Measurements from ENCODE around the gene RPS6KA4. TPM values are rescaled to one million over a fixed set of nuclear protein-coding genes. Genes with fewer than 3 reads are reported as not detected.

RPS6KA4 gene
- total and polyA plus RNA-seq, 2 of the 13 experiments (the other 11 are each of a cell fraction or from before 2014, with no cell fraction given), result 8.9 to 14.2 TPM

- no peak for TF ChIP-seq ZNF556 (CRISPR knock-in tag; IDR thresholded peaks at IDR 0.05; ENCODE audit: borderline replicate concordance)
Observed at GRCh38 chr11:64321533-64321932, 37.4 kb upstream of the RPS6KA4 start (continued).

GRCh38 chr11:64322925-64323260 is 36.1 kb upstream of the RPS6KA4 start:
- no peak overlapping the region for H2AFZ ChIP-seq (ENCODE audit: low read length)
- ChIA-PET POLR2A (interaction anchor here (0.7 to 1.4 kb wide), 2 partner anchors 9 to 451 kb away, joined by 3 to 6 read pairs; no protein-coding TSS in a partner anchor), CTCF (ENCODE audit: low intra/inter-chr PET ratio, low total read pairs) (no interaction called here)
- WGBS (ENCODE audit: low lambda C conversion rate), result 85% methylated on average over 6 of the region's 7 CpGs
- in situ Hi-C loops (cut with HindIII; ENCODE audit: extremely low pct_ligation_motif_present, low pct_unique_long_range_greater_than_20kb) (no loop called here), intact Hi-C loops (cut with micrococcal nuclease; ENCODE audit: unreplicated experiment) (no loop called here)
- H3K4me2 ChIP-seq (ENCODE audit: low read depth, low read length), result no peak overlapping the region
- no peak for FAIRE-seq
- no peaks in the 10 kb centered on the region for H3K9me3 ChIP-seq (ENCODE audit: low read length)
- no peak overlapping the region for H3K27ac ChIP-seq (ENCODE audit: extremely low read length, insufficient read depth, low read length)
- H3K9ac ChIP-seq (ENCODE audit: insufficient read depth, low read depth, low read length), result no peak overlapping the region
- peaks cover 1 to 15% of the 10 kb centered on the region in 2 experiments; a peak in 1 of 5 replicates for H3K36me3 ChIP-seq (replicated peaks in 1 of 2; ENCODE audit: control insufficient read depth in 1 of 2, insufficient read depth in 2 of 2, low read length in 2 of 2)
- TF ChIP-seq, protein P1, sequence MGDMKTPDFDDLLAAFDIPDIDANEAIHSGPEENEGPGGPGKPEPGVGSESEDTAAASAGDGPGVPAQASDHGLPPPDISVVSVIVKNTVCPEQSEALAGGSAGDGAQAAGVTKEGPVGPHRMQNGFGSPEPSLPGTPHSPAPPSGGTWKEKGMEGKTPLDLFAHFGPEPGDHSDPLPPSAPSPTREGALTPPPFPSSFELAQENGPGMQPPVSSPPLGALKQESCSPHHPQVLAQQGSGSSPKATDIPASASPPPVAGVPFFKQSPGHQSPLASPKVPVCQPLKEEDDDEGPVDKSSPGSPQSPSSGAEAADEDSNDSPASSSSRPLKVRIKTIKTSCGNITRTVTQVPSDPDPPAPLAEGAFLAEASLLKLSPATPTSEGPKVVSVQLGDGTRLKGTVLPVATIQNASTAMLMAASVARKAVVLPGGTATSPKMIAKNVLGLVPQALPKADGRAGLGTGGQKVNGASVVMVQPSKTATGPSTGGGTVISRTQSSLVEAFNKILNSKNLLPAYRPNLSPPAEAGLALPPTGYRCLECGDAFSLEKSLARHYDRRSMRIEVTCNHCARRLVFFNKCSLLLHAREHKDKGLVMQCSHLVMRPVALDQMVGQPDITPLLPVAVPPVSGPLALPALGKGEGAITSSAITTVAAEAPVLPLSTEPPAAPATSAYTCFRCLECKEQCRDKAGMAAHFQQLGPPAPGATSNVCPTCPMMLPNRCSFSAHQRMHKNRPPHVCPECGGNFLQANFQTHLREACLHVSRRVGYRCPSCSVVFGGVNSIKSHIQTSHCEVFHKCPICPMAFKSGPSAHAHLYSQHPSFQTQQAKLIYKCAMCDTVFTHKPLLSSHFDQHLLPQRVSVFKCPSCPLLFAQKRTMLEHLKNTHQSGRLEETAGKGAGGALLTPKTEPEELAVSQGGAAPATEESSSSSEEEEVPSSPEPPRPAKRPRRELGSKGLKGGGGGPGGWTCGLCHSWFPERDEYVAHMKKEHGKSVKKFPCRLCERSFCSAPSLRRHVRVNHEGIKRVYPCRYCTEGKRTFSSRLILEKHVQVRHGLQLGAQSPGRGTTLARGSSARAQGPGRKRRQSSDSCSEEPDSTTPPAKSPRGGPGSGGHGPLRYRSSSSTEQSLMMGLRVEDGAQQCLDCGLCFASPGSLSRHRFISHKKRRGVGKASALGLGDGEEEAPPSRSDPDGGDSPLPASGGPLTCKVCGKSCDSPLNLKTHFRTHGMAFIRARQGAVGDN (CRISPR knock-in tag; IDR thresholded peaks at IDR 0.05), result no peak
- peak; percentile 1; the same call in 1 of the 2 replicates for TF ChIP-seq RBFOX2 (IDR thresholded peaks at IDR 0.05; ENCODE audit: low read depth, low read length)
- peaks cover 6% of the 10 kb centered on the region for H3K79me2 ChIP-seq (ENCODE audit: insufficient read depth, low read length)
- H3K4me3 ChIP-seq (replicated peaks in 1 of 3; ENCODE audit: insufficient read depth in 1 of 3, low read depth in 2 of 3, low read length in 3 of 3), result no peak overlapping the region
- H3K4me1 ChIP-seq (ENCODE audit: insufficient read depth, low read length), result peaks cover 14% of the 10 kb centered on the region
- DNase-seq (ENCODE audit: low spot score), result no peak
- ATAC-seq, result no peak
- H4K20me1 ChIP-seq (ENCODE audit: insufficient read depth, low read length), result no peaks in the 10 kb centered on the region
- BruUV-seq (replicated peaks), result no TSS peak
- H3K27me3 ChIP-seq (ENCODE audit: control insufficient read depth in 1 of 2, insufficient read depth in 2 of 2, low read length in 2 of 2), result no peaks in the 10 kb centered on the region
